Neural progenitor cell (in vitro differentiated cells): ENCODE data around the gene PTPRN2.

ENCODE experiments used
- EZH2 ChIP-seq: fragments of 200-600 bp; sonication (generic); IDR thresholded peaks from 2 replicates; pipeline ENCODE4 v1.6.1; 2017; ENCODE audit warnings: antibody characterized with exemption, mild to moderate bottlenecking, moderate library complexity
- EZH2phosphoT487 ChIP-seq: fragments of 200-600 bp; sonication (generic); IDR thresholded peaks from 2 replicates; pipeline ENCODE4 v1.6.1; 2017; ENCODE audit warnings: antibody characterized with exemption
- TF ChIP-seq, protein P1 (sequence below): fragments of 200-600 bp; sonication (generic); IDR thresholded peaks from 2 replicates; pipeline ENCODE4 v1.5.1; 2017; ENCODE audit warnings: antibody characterized with exemption, mild to moderate bottlenecking

GRCh38 chr7:157640144-157640543 is 947.5 kb downstream of the PTPRN2 start:
- TF ChIP-seq, protein P1, sequence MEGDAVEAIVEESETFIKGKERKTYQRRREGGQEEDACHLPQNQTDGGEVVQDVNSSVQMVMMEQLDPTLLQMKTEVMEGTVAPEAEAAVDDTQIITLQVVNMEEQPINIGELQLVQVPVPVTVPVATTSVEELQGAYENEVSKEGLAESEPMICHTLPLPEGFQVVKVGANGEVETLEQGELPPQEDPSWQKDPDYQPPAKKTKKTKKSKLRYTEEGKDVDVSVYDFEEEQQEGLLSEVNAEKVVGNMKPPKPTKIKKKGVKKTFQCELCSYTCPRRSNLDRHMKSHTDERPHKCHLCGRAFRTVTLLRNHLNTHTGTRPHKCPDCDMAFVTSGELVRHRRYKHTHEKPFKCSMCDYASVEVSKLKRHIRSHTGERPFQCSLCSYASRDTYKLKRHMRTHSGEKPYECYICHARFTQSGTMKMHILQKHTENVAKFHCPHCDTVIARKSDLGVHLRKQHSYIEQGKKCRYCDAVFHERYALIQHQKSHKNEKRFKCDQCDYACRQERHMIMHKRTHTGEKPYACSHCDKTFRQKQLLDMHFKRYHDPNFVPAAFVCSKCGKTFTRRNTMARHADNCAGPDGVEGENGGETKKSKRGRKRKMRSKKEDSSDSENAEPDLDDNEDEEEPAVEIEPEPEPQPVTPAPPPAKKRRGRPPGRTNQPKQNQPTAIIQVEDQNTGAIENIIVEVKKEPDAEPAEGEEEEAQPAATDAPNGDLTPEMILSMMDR, result no peak
- TF ChIP-seq EZH2, result no peak
- no peak for TF ChIP-seq EZH2phosphoT487
